HG02610 (cell line): Measurements from ENCODE around the gene PSMA7.

Experiments
- ATAC-seq: cut with Tn5 transposase; IDR thresholded peaks from one replicate; pipeline ENCODE4 v1.9.1; 2021; ENCODE audit warnings: mild to moderate bottlenecking, moderate library complexity; ENCODE audit not compliant: unreplicated experiment

Gene PSMA7

GRCh38 chr20:62143081-62143956 is at the start of gene PSMA7, which contains the start of gene SS18L1:
Gene PSMA7 (minus strand): TSS chr20:62143394. CDS start chr20:62143303, 91 bp downstream.
Gene SS18L1 (plus strand): TSS chr20:62143769. CDS start chr20:62143821, 52 bp downstream.
- peak; percentile 74 for ATAC-seq

DNA sequence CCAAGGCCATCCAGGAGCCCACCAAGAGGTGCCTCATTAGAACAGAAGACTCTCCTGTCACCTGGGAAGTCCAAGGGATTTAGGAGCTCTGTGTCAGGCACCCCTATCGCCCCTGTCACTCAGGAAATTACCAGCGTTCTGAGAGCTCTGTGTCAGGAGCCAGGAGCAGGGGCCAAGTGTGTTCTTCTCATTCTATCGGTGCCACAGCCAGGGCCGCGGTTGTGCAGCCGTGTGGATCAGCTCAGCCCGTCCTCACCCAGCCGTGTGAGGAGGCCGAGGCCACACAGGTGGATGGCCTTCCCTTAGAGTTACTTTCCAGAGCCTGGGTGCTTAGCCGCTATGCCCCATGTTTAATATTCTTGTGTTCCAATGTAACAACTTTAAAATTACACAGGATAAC is 49.4 kb upstream of the PSMA7 start:
- ATAC-seq: no peak

GRCh38 chr20:62191781-62192559 is 48.8 kb upstream of the PSMA7 start:
- no peak for ATAC-seq

DNA sequence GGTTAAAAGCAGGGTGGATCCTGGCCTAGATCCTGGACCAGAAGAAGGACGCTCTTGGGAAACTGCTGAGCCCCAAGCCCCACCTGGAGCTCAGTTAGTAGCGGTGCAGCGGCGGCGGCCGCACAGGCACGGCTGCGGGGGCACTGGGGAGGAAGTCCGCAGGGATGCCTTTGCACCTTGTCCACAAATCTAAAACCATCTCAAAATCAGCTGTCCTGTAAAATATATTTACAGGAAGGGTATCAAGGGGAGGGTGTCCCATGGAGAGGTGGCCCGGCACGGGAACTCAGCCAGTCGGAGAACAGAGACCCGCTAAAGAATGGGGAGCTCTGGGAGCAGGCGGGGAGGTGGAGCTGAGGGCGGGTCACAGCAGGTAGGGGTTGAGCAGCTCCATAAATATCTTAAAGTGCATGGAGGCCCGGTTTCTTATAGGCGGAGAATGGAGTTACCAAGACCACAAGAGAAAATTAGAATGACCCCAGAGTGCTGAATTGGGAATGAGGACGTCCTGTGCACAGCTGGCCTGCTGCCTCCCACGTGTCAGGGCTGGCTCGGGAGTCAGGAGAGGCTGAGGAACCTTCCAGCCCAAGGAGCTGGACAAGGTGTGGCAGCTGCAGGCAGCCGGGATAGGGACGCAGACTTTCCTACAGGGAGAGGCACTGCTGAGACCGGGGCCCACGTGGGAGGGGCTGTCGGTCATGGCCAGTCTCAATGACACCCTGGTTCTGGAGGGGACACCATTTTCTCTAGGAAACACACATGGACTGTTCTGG is 47.6 kb upstream of the PSMA7 start:
- no peak for ATAC-seq

- no peak for ATAC-seq
Measured at GRCh38 chr20:62186887-62187866, 44.0 kb upstream of the PSMA7 start.

- ATAC-seq: no peak
Measured at GRCh38 chr20:62186096-62186426, 42.9 kb upstream of the PSMA7 start.

- ATAC-seq: no peak
Measured at GRCh38 chr20:62183426-62184142, 40.4 kb upstream of the PSMA7 start.

DNA sequence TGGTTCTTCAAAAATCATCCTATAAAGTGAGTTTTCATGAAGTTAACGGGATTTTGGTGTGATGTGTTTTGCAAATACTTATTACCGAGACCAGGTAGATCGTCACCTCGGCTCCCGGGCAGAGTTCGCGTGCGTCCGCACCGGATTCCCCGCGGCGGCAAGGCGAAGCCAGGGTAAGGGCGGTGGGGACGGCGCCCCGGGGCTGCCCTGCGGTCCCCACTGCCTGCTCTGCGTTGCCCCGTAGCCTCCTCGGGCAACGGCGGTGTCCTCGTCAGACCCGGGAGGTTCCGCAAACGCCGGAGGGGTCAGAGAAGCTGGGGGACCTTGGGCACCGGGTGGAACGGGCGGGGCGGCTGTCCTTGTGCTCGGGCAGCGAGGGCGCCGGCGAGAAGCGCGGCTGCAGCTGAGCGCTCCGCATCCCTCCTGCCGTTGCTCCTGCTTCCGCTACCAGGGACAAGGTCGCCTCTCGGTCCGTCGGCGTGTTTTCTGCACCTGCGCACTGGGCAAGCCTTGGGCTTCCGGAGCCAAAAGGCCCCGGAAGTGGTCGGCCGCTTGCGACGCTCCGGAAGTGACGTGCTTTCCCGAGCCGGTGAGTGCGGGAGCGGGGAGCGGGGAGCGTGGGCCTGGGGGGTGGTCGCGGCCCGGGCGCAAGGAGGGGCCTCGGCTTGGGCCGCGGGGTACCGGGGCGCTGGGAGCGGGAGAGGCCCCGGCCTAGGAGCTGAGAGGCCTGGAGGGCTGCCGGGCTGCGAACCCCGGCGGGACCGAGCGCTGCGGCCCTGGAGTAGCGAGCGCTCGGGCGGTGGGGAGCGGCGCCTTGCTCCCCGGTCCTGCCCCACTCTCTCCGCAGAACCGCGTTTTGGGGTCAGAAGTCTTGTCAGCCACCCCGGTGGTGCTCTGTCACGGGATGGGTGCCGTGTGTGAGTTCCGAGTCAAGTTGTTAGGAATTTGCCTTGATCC is 39.6 kb upstream of the PSMA7 start, which contains the start of gene MTG2:
TSS of gene MTG2 (plus strand) at position 560 of the 957 bp plus-strand sequence. CDS start 10,393 bp downstream, outside the sequence.
- peak; percentile 86 for ATAC-seq

- ATAC-seq: no peak
Measured at GRCh38 chr20:62181808-62182207, 38.6 kb upstream of the PSMA7 start.

GRCh38 chr20:62179162-62179504 is 35.9 kb upstream of the PSMA7 start:
- no peak for ATAC-seq

DNA sequence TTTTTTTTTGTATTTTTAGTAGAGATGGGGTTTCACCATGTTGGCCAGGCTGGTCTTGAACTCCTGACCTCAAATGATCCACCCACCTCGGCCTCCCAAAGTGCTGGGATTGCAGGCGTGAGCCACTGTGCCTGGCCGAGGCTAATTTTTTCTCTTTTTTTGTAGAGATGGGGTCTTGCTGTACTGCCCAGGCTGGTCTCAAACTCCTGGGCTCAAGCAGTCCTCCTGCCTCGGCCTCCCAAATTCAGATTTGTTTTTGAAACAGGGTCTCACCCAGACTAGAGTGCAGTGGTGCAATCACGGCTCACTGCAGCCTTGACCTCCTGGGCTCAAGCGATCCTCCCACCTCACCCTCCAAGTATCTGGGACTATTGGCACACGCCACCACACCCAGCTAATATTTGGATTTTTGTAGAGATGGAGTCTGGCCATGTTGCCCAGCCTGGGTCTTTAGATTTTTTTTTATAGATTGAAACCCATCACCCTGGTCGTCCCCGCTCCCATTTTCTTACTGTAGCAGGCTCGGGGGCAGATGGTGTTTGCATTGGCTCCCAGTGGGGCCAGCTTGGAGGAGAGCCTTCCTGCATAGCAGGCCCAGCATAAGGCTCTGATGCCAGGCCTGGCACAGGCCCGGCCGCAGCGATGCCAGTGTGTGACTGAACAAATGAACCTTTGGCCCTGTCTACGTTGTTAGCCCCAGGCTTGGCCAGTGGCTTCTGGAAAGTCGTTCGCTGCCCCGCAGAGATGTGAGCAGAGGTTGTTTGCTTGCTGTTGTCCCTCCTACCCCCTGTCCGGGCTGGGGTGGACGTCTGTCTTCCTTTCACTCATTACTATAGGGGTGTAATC is 35.3 kb upstream of the PSMA7 start:
- no peak for ATAC-seq

DNA sequence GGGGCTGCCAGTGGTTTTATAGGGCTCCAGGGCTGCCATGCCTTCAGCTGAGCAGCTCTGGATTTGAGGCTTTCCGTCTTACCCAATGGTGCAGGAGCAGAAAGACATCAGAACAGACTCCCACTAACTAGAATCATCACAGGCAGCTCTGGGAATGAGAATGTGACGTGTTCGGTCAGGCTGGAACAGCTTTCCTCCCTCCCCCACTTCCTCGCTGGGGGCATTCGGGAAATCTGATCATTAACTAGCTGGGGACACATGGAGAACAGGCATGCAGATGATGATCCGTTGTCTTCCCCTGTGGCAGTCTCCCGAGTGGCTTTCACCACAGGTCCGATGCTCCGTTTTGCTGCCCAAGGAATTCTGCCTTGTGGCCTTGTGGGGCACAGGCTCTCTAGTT is 34.1 kb upstream of the PSMA7 start:
- ATAC-seq: no peak

- ATAC-seq: no peak
Measured at GRCh38 chr20:62176866-62177265, 33.7 kb upstream of the PSMA7 start.

- no peak for ATAC-seq
Measured at GRCh38 chr20:62175711-62176110, 32.5 kb upstream of the PSMA7 start.

DNA sequence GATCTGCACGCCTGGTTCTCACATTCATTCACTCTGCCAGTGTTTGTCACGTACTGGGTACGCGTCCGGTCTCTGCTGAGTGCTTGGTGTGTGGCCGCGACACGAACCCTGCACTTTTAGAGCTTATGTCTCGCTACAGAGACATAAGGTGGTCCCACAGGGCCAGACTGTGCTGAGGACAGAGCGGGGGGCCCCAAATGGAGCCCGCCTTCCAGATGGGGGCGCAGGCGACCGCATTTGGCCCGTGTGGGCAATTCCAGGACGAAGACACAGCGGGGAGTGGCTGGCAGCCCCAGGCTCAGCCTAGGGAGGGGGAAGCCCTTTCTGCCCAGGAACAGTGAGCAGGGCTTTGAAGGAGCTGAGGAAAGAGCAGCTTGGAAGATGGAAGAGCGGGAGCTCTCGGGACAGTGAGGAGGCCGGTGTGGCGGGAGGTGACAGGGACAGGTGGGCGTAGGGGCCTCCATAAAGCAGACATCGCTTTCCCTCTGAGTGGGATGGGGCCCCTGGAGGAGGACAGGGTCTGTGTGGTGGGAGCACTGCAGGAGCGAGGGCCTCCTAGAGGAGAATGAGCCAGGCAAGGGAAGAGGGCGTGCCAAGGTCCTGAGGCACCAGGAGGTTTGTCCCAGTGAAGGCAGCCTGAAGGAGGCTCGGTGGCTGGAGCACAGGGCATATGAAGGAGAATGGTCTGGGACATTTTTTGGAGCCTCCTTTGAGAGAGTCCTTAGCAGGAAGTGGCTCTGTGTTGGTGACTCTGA is 31.9 kb upstream of the PSMA7 start:
- ATAC-seq: no peak

DNA sequence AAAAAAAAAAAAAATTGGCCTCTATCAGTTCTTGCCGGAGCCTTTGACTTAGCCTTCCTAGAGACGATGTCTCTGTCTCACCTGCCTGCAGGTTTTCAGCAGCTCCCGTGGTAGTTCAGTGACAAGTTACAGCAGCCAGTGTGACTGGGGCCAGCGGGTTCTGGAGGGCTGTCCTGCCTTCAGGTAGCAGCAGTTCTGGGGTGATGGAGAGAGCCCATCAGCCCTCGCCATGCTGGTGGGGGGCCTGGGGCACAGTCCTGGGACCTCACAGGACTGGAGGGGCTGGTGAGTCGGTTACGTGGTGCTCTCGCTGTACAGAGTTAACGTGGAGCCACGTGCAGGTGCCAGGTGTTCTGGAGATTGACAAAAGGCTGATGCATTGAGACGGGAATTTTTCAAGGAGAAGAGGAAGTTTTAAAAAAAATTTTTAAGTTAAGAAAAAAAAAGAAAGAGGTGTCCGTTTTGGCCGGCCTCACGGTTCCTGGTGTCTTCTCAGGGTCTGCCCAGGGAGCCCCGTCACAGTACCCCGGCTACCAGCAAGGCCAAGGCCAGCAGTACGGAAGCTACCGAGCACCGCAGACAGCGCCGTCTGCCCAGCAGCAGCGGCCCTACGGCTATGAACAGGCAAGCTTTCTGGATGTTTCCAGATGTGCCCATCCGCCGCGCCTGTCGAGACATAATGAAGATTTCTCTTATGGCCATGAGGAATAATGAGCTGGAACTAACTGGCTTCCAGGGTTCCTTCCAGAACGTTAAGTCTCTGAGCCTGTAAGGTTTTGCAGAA is 31.0 kb upstream of the PSMA7 start:
- no peak for ATAC-seq
